Lower lobe of right lung (tissue), 2 donors: ENCODE data around the gene SLC41A1. TPM values are rescaled to one million over a fixed set of nuclear protein-coding genes. Genes with fewer than 3 reads are reported as not detected.
A peak's percentile ranks its signal among the peaks of the same experiment; 100 is the strongest.

ENCODE experiments used
- ATAC-seq, 2 donors: fragments of 200-7000 bp; cut with Tn5 transposase; one replicate each; pipeline ENCODE4 v1.9.1; 2020 to 2022; ENCODE audit warnings: mild to moderate bottlenecking in 2 of 2, moderate library complexity in 2 of 2
- DNase-seq: peaks from one replicate; pipeline ENCODE4 v3.0.0-alpha.2; 2020
- H3K27ac ChIP-seq: fragments of 200-600 bp; one replicate; pipeline ENCODE4 v1.8.0; 2022
- H3K27me3 ChIP-seq: fragments of 200-600 bp; one replicate; pipeline ENCODE4 v1.8.0; 2022; ENCODE audit warnings: low read depth
- H3K36me3 ChIP-seq: fragments of 200-600 bp; one replicate; pipeline ENCODE4 v1.8.0; 2022; ENCODE audit warnings: mild to moderate bottlenecking
- H3K4me1 ChIP-seq: fragments of 200-600 bp; one replicate; pipeline ENCODE4 v1.8.0; 2022
- H3K4me3 ChIP-seq: fragments of 200-600 bp; one replicate; pipeline ENCODE4 v1.8.0; 2022; ENCODE audit warnings: mild to moderate bottlenecking
- H3K9me3 ChIP-seq: fragments of 200-600 bp; one replicate; pipeline ENCODE4 v1.8.0; 2022
- CTCF ChIP-seq: fragments of 200-600 bp; IDR thresholded peaks from one replicate; pipeline ENCODE4 v1.8.0; 2022; ENCODE audit warnings: antibody characterized with exemption, mild to moderate bottlenecking
- intact Hi-C: fragments of 100-400 bp; cut with DNase I; formaldehyde crosslinking; loops from one replicate; pipeline ENCODE4 v1.11.0; 2022
- total RNA-seq: library from RNA; stranded (reverse); fragmentation: NEBNext Ultra II Directional; extraction: Animal tissue kit (Norgen Biotek cat#: 25700); gene quantifications from one replicate; pipeline ENCODE4 v1.2.1, GENCODE V29; 2021
- donor health status: DM: no; HTN: yes; CAD: no; lungs with severe emphysema.

SLC41A1 gene
- total RNA-seq, 1 donor from 2014 or later: 29.3 TPM

GRCh38 chr1:205746757-205747412 lies 66.1 kb downstream of the SLC41A1 start:
- Histone ChIP-seq H3K27ac (no peak overlapping the region), H3K27me3 (no peaks in the 10 kb centered on the region), H3K4me3 (no peak overlapping the region), H3K4me1 (peaks cover 46% of the 10 kb centered on the region), H3K9me3 (no peaks in the 10 kb centered on the region), H3K36me3 (no peaks in the 10 kb centered on the region)
- TF ChIP-seq CTCF: no peak
- intact Hi-C loops: no loop called here
- ATAC-seq (no peak), DNase-seq (no peak)

GRCh38 chr1:205744403-205744802 lies 68.6 kb downstream of the SLC41A1 start:
- H3K27ac ChIP-seq: no peak overlapping the region

DNA sequence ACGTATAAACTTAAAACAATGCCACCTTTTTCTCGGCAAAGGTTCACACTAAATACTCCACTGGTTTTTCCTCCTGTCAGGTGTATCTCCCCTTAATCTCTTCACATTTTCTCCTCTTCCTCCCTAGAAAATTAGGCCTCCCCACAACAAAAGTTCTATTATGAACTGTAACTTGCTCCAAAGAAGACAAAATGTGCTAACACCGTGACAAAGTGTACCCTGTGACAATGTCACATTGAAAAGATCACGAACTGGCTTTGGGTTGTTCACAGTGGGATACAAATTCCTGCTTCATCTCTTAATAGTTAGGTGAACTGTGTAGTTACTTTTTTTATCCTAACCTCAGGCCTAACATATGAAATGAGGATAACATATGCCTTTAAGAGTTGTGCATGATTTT lies 69.0 kb downstream of the SLC41A1 start:
- no peaks in the 10 kb centered on the region for H3K27me3 ChIP-seq
- H3K4me3 ChIP-seq: no peak overlapping the region
- ATAC-seq: no peak
- DNase-seq: no peak
- H3K27ac ChIP-seq: no peak overlapping the region
- H3K4me1 ChIP-seq: peaks cover 64% of the 10 kb centered on the region
- H3K9me3 ChIP-seq: no peaks in the 10 kb centered on the region
- intact Hi-C loops: no loop called here
- no peaks in the 10 kb centered on the region for H3K36me3 ChIP-seq
- TF ChIP-seq CTCF: no peak

More at GRCh38 chr1:205744403-205744802, 68.6 kb downstream of the SLC41A1 start:
- Histone ChIP-seq H3K36me3 (no peaks in the 10 kb centered on the region), H3K4me3 (no peak overlapping the region), H3K27me3 (no peaks in the 10 kb centered on the region), H3K4me1 (peaks cover 61% of the 10 kb centered on the region), H3K9me3 (no peaks in the 10 kb centered on the region)
- DNase-seq: no peak
- no peak for TF ChIP-seq CTCF
- intact Hi-C loops: no loop called here
- no peak for ATAC-seq

DNA sequence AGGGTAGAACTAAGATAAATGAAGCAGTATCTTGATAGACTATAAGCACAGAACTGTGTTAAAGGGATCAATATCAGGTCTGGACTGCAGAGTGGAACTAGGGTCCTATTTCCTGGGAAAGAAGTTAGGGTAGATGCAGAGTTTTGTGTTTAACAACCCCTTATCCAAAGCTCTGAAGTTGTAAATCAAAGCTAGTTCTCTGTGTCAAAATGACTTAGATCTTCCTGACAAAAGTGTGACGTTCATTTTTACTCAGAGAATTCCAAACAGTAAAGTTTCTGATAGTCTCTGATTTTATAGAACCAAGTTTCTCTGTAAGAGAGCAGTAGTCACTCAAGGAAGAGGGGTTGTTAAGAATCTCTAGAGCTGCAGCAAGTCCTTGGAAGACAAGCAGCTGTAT lies 71.3 kb downstream of the SLC41A1 start:
- Histone ChIP-seq H3K27ac (no peak overlapping the region), H3K27me3 (no peaks in the 10 kb centered on the region), H3K9me3 (no peaks in the 10 kb centered on the region), H3K36me3 (peaks cover 5% of the 10 kb centered on the region), H3K4me1 (peaks cover 52% of the 10 kb centered on the region), H3K4me3 (no peak overlapping the region)
- DNase-seq (no peak), ATAC-seq (no peak)
- no peak for TF ChIP-seq CTCF
- intact Hi-C loops: no loop called here

DNA sequence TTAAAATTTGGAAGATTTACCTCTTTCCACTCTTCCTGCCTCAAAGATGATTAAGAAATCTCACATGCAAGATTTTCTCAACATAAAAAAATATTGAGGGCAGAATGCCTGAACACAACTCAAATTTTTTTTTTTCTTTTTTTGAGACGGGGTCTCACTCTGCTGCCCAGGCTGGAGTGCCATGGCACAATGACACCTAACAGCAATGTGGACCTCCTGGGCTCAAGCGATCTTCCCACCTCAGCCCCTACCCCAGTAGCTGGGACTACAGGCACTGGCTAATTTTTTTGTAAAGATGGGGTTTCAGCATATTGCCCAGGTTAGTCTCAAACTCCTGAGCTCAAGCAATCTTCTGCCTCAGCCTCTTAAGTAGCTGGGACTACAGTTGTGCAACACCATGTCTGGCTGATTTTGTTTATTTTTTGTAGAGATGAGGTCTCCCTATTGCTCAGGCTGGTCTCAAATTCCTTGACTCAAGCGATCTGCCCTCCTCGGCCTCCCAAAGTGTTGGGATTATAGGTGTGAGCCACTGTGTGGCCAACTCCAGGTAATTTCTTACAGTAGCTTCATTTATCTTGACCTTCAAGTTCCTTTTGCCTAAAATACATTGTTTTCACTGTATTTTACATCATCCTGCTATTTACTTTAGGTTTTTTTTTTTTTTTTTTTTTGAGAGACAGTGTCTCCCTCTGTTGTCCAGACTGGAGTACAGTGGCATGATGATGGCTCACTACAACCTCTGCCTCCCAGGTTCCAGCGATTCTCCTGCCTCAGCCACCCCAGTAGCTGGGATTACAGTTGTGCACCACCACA lies 73.4 kb downstream of the SLC41A1 start:
- intact Hi-C loops: no loop called here
- no peak for DNase-seq

More for the DNA sequence above, 73.4 kb downstream of the SLC41A1 start:
- H3K36me3 ChIP-seq: peaks cover 17% of the 10 kb centered on the region
- peaks cover 35% of the 10 kb centered on the region for H3K4me1 ChIP-seq
- no peaks in the 10 kb centered on the region for H3K9me3 ChIP-seq
- ATAC-seq: peak; percentile 52 to 62
- TF ChIP-seq CTCF: no peak
- no peaks in the 10 kb centered on the region for H3K27me3 ChIP-seq
- H3K27ac ChIP-seq: no peak overlapping the region
- no peak overlapping the region for H3K4me3 ChIP-seq

Other genes starting within 250 kb of the SLC41A1 start
- 62.8 TPM for gene ELK4, start 181.2 kb downstream of the SLC41A1 start, total RNA-seq
- 6.8 TPM for gene SLC45A3, start 132.7 kb downstream of the SLC41A1 start, total RNA-seq
- 111 TPM for gene NUCKS1, start 63.0 kb downstream of the SLC41A1 start, total RNA-seq
- gene RAB29, start 37.7 kb downstream of the SLC41A1 start, total RNA-seq: 23.9 TPM
- gene PM20D1, start 36.9 kb upstream of the SLC41A1 start, total RNA-seq: 0.30 TPM
- gene SLC26A9, start 130.3 kb upstream of the SLC41A1 start, total RNA-seq: 18.2 TPM
- gene RAB7B, start 190.2 kb upstream of the SLC41A1 start, total RNA-seq: 9.1 TPM
- gene CTSE, start 210.7 kb upstream of the SLC41A1 start, total RNA-seq: 63.6 TPM
- gene RHEX, start 240.0 kb upstream of the SLC41A1 start, total RNA-seq: 13.5 TPM